H9 (cell line): ENCODE results near the gene SEMA4C. TPM values are rescaled to one million over a fixed set of nuclear protein-coding genes. Genes with fewer than 3 reads are reported as not detected.

ENCODE experiments used
- DNase-seq: peaks from one replicate; pipeline ENCODE4 v3.0.0-alpha.2; 2017
- H2AFZ ChIP-seq: one replicate; pipeline ENCODE4 v1.6.1; 2013; ENCODE audit warnings: mild to moderate bottlenecking, low read length, control low read depth, moderate library complexity
- H2AK5ac ChIP-seq: 2 replicates; pipeline ENCODE4 v1.6.1; 2013; ENCODE audit warnings: low read length, control low read depth, mixed read lengths; ENCODE audit not compliant: insufficient read length
- H2BK120ac ChIP-seq: one replicate; pipeline ENCODE4 v1.6.1; 2013; ENCODE audit warnings: low read depth, mild to moderate bottlenecking, low read length, control low read depth, inconsistent platforms; ENCODE audit not compliant: poor library complexity, severe bottlenecking
- H2BK12ac ChIP-seq: 2 replicates; pipeline ENCODE4 v1.6.1; 2013; ENCODE audit warnings: low read length, control low read depth, mixed read lengths, low read depth; ENCODE audit not compliant: insufficient read length
- H2BK15ac ChIP-seq: 2 replicates; pipeline ENCODE4 v1.6.1; 2013; ENCODE audit warnings: low read depth, low read length, control low read depth
- H2BK20ac ChIP-seq: one replicate; pipeline ENCODE4 v1.6.1; 2013; ENCODE audit warnings: low read depth, mild to moderate bottlenecking, low read length, control low read depth, inconsistent platforms; ENCODE audit not compliant: poor library complexity, severe bottlenecking
- H2BK5ac ChIP-seq: 2 replicates; pipeline ENCODE4 v1.6.1; 2013; ENCODE audit warnings: low read length, control low read depth, mixed read lengths; ENCODE audit not compliant: insufficient read length
- H3K14ac ChIP-seq: 2 replicates; pipeline ENCODE4 v1.6.1; 2013; ENCODE audit warnings: low read length, control low read depth; ENCODE audit not compliant: insufficient read depth
- H3K18ac ChIP-seq: 2 replicates; pipeline ENCODE4 v1.6.1; 2013; ENCODE audit warnings: low read depth, mild to moderate bottlenecking, mixed read lengths, low read length, control low read depth; ENCODE audit not compliant: insufficient read length
- H3K23ac ChIP-seq: 2 replicates; pipeline ENCODE4 v1.6.1; 2013; ENCODE audit warnings: low read length, control low read depth, mixed read lengths, low read depth; ENCODE audit not compliant: insufficient read length
- H3K23me2 ChIP-seq: 2 replicates; pipeline ENCODE4 v1.6.1; 2013; ENCODE audit warnings: low read depth, mild to moderate bottlenecking, mixed read lengths, low read length, control low read depth; ENCODE audit not compliant: insufficient read length, poor library complexity, severe bottlenecking
- H3K27ac ChIP-seq: 2 replicates; pipeline ENCODE4 v1.5.1; 2013; ENCODE audit warnings: low read length, control low read depth, mixed read lengths, low read depth; ENCODE audit not compliant: insufficient read length
- H3K27me3 ChIP-seq: 2 replicates; pipeline ENCODE4 v1.6.1; 2013; ENCODE audit warnings: low read length, control low read depth, inconsistent platforms; ENCODE audit not compliant: insufficient read depth
- H3K4ac ChIP-seq: 2 replicates; pipeline ENCODE4 v1.6.1; 2013; ENCODE audit warnings: low read depth, mild to moderate bottlenecking, control low read depth, inconsistent platforms, low read length, moderate library complexity
- H3K4me1 ChIP-seq: 2 replicates; pipeline ENCODE4 v1.6.1; 2013; ENCODE audit warnings: low read length, control low read depth, inconsistent platforms; ENCODE audit not compliant: insufficient read depth
- H3K4me2 ChIP-seq: 2 replicates; pipeline ENCODE4 v1.6.1; 2013; ENCODE audit warnings: low read length, control low read depth, mixed read lengths; ENCODE audit not compliant: insufficient read length, insufficient read depth
- H3K56ac ChIP-seq: 2 replicates; pipeline ENCODE4 v1.6.1; 2013; ENCODE audit warnings: low read depth, mild to moderate bottlenecking, mixed read lengths, low read length, control low read depth; ENCODE audit not compliant: insufficient read length
- H3K79me1 ChIP-seq: 2 replicates; pipeline ENCODE4 v1.6.1; 2013; ENCODE audit warnings: low read depth, mild to moderate bottlenecking, moderate library complexity, low read length, control low read depth, inconsistent platforms; ENCODE audit not compliant: insufficient read depth, poor library complexity, severe bottlenecking
- H3K79me2 ChIP-seq: 2 replicates; pipeline ENCODE4 v1.6.1; 2013; ENCODE audit warnings: low read length, control low read depth, inconsistent platforms; ENCODE audit not compliant: insufficient read depth
- H3K9ac ChIP-seq: 2 replicates; pipeline ENCODE4 v1.6.1; 2013; ENCODE audit warnings: low read length, control low read depth, mixed read lengths; ENCODE audit not compliant: insufficient read length; ENCODE audit errors: extremely low read depth
- H3K9me3 ChIP-seq: one replicate; pipeline ENCODE4 v1.6.1; 2013; ENCODE audit warnings: low read depth, low read length, inconsistent platforms; ENCODE audit not compliant: control insufficient read depth
- H3T11ph ChIP-seq: one replicate; pipeline ENCODE4 v1.6.1; 2013; ENCODE audit warnings: mild to moderate bottlenecking, low read length, control low read depth, inconsistent platforms
- H4K20me1 ChIP-seq: one replicate; pipeline ENCODE4 v1.6.1; 2013; ENCODE audit not compliant: control insufficient read depth, insufficient read length, insufficient read depth
- H4K5ac ChIP-seq: 2 replicates; pipeline ENCODE4 v1.6.1; 2013; ENCODE audit warnings: low read depth, mild to moderate bottlenecking, mixed read lengths, low read length, control low read depth; ENCODE audit not compliant: insufficient read length
- H4K8ac ChIP-seq: replicated peaks from 2 replicates; pipeline ENCODE4 v1.6.1; 2013; ENCODE audit warnings: low read length, control low read depth, mixed read lengths, low read depth; ENCODE audit not compliant: insufficient read length
- H4K91ac ChIP-seq: 2 replicates; pipeline ENCODE4 v1.6.1; 2013; ENCODE audit warnings: low read depth, mild to moderate bottlenecking, moderate library complexity, mixed read lengths, low read length, control low read depth; ENCODE audit not compliant: insufficient read length
- H3K27ac Mint-ChIP-seq, 3 experiments: 2 replicates in 2 of 3; 3 replicates in 1 of 3; pipeline ENCODE4 v1.8.0; 2020 to 2021; ENCODE audit warnings: mixed read lengths in 3 of 3, mild to moderate bottlenecking in 1 of 3, moderate library complexity in 1 of 3
- H3K27me3 Mint-ChIP-seq: 2 replicates; pipeline ENCODE4 v1.8.0; 2021; ENCODE audit warnings: low read depth, mild to moderate bottlenecking, moderate library complexity, mixed read lengths
- H3K36me3 Mint-ChIP-seq, 3 experiments: 2 replicates in 2 of 3; 3 replicates in 1 of 3; pipeline ENCODE4 v1.8.0; 2020 to 2021; ENCODE audit warnings: low read depth in 3 of 3, mixed read lengths in 3 of 3; ENCODE audit not compliant: insufficient read depth in 1 of 3
- H3K4me1 Mint-ChIP-seq, 2 experiments: 2 replicates each; pipeline ENCODE4 v1.8.0; 2020; ENCODE audit warnings: mixed read lengths in 2 of 2
- H3K4me3 Mint-ChIP-seq, 2 experiments: 2 replicates in 1 of 2; 3 replicates in 1 of 2; pipeline ENCODE4 v1.8.0; 2020 to 2021; ENCODE audit warnings: mild to moderate bottlenecking in 2 of 2, mixed read lengths in 2 of 2, moderate library complexity in 1 of 2
- H3K9me3 Mint-ChIP-seq, 2 experiments: 2 replicates in 1 of 2; 3 replicates in 1 of 2; pipeline ENCODE4 v1.8.0; 2020; ENCODE audit warnings: mild to moderate bottlenecking in 2 of 2, mixed read lengths in 2 of 2, moderate library complexity in 1 of 2
- WGBS: extraction: QIAGEN DNeasy Blood & Tissue Kit; methylation state at CpG from one replicate; pipeline ENCODE4 v1.1.7; 2013; ENCODE audit warnings: missing lambda C conversion rate, low lambda C conversion rate, mixed read lengths; ENCODE audit not compliant: insufficient read length; ENCODE audit errors: extremely low coverage; 5-methylcytosine and 5-hydroxymethylcytosine counted together
- total RNA-seq: library from RNA; stranded (reverse); gene quantifications from 2 replicates; pipeline ENCODE4 v1.2.1, GENCODE V29; 2021
- TF ChIP-seq, protein P1 (sequence below): fragments of 200-600 bp; sonication (generic); conservative IDR thresholded peaks from 3 replicates; pipeline ENCODE4 v1.8.0; 2021; ENCODE audit warnings: antibody characterized with exemption, mild to moderate bottlenecking

The SEMA4C gene
- total RNA-seq, 1 experiment from 2014 or later, result 81.6 TPM

DNA sequence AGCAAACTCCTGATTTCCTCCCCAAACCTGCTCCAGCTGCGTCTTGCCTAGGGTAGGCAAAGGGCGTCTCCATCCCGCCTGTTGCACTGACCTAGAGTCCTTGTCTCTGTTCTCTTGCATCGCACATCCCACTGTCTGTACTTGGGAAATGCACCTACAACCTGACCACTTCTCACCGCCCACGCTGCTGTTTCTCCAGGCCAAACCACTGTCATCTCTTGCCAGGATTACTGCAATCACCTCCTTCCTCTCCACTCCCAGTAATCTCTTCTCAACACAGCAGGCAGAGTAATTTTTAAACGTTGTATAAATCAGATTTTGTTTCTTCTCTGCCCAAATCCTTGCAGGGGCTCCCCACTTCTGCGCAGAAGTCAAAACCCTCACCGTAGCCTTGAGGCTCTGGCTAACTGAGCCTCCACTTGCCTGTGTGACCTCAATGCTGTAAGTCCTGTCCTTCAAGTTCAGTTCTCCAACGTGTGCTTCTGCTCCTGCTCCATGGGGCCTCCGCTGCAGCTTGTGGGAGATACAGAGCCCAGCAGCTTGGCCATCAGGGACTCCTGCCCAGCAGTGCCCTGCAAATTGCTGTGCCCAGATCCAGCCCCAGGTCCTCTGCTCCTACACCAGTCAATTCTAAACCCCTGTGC is 27.7 kb upstream of the SEMA4C start:
- Histone ChIP-seq H3K56ac (no peak overlapping the region), H3K18ac (no peak overlapping the region), H3K23ac (no peak overlapping the region), H3K79me2 (no peaks in the 10 kb centered on the region), H3K9me3 (no peaks in the 10 kb centered on the region), H3K4me2 (no peak overlapping the region), H2AFZ (no peak overlapping the region), H2BK12ac (no peak overlapping the region), H3K14ac (no peak overlapping the region), H3K79me1 (no peaks in the 10 kb centered on the region), H2AK5ac (no peak overlapping the region), H4K5ac (no peak overlapping the region), H3K27me3 (no peaks in the 10 kb centered on the region), H2BK5ac (no peak overlapping the region), H4K20me1 (no peaks in the 10 kb centered on the region), H3K9ac (no peak overlapping the region), H3K4me1 (peaks cover 4% of the 10 kb centered on the region; the same call in 1 of the 2 replicates), H3K4ac (no peak overlapping the region), H2BK120ac (no peak overlapping the region), H2BK15ac (no peak overlapping the region), H3T11ph (no peak overlapping the region), H3K27ac (no peak overlapping the region), H4K91ac (no peak overlapping the region), H3K23me2 (no peaks in the 10 kb centered on the region), H2BK20ac (no peak overlapping the region), H4K8ac (no peak overlapping the region)
- TF ChIP-seq, protein P1, sequence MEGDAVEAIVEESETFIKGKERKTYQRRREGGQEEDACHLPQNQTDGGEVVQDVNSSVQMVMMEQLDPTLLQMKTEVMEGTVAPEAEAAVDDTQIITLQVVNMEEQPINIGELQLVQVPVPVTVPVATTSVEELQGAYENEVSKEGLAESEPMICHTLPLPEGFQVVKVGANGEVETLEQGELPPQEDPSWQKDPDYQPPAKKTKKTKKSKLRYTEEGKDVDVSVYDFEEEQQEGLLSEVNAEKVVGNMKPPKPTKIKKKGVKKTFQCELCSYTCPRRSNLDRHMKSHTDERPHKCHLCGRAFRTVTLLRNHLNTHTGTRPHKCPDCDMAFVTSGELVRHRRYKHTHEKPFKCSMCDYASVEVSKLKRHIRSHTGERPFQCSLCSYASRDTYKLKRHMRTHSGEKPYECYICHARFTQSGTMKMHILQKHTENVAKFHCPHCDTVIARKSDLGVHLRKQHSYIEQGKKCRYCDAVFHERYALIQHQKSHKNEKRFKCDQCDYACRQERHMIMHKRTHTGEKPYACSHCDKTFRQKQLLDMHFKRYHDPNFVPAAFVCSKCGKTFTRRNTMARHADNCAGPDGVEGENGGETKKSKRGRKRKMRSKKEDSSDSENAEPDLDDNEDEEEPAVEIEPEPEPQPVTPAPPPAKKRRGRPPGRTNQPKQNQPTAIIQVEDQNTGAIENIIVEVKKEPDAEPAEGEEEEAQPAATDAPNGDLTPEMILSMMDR, result no peak
- no peak for DNase-seq
- Mint-ChIP-seq H3K36me3 (no peaks in the 10 kb centered on the region), H3K27me3 (peaks cover 3% of the 10 kb centered on the region; the same call in 1 of the 2 replicates), H3K4me1 (peaks cover 17 to 18% of the 10 kb centered on the region in 2 experiments), H3K9me3 (no peaks in the 10 kb centered on the region), H3K27ac (no peak overlapping the region; a peak in 3 of 7 replicates), H3K4me3 (no peak overlapping the region)
- no CpG with 5 or more reads among the region's 11 CpGs for WGBS
